Activated CD4-positive, alpha-beta T cell treated with anti-CD3 and anti-CD28 coated beads for 4 hours (primary cell): ENCODE measurements around the gene NDOR1.
"Not testable (repeated sequence)": the region's sequence is repeated elsewhere in the genome, so short reads cannot be mapped to it uniquely, and the experiment has no call there.

Experiments
- DNase-seq, 2 donors: peaks; one replicate each; pipeline ENCODE4 v3.0.0-alpha.2; 2020

NDOR1 gene

DNA sequence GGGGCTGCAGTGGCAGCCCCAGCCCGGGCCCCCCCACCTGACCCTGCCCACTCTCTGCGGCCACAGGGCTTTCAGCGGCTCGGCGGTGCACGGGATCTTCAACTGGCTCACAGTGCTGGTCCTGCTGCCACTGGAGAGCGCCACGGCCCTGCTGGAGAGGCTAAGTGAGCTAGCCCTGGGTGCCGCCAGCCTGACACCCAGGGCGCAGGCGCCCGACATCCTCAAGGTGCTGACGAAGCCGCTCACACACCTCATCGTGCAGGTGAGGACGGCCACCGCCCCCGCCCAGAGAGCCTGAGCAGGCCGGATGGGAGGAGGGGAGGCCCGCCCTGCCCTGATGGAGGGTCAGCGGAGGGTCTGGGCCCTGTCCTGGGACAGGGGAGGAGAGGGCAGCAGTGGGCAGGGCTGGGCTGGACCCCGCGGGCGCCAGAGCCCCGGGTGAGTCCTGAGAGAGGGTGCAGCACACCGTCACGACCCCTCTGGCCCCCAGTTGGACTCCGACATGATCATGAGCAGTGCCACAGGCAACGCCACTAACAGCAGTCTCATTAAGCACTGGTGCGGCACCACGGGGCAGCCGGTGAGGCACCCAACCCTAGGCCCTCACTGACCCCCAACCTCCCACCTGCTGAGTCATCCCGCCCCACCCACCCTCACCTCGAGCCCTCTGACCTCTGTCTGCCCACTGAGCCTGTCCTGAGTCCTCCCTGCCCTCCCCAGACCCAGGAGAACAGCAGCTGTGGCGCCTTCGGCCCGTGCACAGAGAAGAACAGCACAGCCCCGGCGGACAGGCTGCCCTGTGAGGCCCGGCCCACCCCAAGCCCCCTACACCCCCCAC lies 27.9 kb downstream of the NDOR1 start:
- no peak for DNase-seq

DNA sequence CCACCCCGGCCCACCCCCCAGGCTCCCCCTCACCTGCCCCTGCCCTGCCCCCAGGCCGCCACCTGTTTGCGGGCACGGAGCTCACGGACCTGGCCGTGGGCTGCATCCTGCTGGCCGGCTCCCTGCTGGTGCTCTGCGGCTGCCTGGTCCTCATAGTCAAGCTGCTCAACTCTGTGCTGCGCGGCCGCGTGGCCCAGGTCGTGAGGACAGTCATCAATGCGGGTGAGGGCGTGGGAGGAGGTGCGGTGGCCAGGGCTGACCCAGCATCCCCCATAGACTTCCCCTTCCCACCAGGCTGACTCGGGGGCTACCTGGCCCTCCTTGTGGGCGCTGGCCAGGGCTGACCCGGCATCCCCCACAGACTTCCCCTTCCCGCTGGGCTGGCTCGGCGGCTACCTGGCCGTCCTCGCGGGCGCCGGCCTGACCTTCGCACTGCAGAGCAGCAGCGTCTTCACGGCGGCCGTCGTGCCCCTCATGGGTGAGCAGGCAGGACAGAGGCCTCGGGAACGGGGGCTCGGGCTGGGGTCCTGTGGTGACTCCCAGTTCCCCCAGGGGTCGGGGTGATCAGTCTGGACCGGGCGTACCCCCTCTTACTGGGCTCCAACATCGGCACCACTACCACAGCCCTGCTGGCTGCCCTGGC lies 28.7 kb downstream of the NDOR1 start:
- no peak for DNase-seq

DNA sequence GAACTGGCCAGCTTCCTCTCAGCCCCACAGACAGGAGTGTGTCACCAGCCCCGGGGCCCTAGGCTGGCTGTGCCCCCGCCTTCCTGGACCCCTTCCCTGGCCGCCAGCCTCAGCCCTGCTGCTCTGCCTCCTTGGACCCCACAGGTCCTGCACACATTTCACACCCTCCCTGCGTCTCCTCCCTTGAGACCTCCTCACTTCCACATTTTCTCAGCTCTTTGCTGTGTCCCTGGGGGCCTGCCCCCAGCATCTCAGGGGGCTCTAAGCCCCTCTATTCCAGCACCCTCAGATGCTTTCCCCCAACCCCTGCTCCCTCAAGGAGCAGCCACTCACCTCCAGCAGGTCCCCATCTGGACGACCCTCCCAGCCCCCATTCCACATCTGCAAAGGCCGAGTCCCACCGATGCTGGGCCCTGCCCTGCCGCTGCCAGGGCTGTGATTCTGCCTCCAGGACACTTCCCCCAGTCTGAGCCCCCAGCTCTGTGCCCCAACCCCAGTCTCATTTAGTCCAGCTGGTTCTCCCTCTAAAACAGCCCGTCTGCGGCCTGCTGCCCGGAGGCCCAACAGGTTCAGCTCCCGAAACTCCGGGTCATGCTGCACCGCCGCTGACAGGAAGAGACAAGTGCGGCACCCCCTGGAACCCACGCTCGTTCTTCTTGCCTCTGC lies 29.4 kb downstream of the NDOR1 start:
- no peak for DNase-seq

DNA sequence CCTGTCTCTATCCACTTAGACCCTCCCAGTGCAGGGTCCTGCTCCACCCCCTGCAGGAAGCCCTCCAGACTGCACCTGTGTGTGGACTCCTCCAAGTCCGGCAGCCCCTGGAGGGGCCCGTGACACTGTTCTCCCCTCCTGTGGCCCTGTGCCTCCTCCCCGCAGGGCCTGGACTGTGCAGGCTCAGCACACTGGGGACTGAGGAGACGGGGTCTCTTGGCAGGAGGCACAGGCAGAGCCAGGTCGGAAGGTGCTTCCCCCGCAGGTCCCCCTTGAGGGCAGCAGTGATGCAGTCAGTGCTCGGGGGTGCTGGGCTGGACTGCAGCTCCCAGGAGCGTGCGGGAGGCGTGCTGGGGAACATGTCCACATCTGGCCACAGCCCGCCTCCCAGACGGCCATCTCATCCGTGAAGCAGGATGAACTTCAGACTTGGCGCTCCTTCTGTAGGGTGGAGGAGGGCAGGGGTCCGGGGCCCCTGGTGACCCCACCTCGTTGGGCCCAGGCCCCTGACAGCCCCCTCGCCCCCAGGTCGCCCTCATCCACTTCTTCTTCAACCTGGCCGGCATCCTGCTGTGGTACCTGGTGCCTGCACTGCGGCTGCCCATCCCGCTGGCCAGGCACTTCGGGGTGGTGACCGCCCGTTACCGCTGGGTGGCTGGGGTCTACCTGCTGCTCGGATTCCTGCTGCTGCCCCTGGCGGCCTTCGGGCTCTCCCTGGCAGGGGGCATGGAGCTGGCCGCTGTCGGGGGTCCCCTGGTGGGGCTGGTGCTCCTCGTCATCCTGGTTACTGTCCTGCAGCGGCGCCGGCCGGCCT lies 30.1 kb downstream of the NDOR1 start:
- DNase-seq = no peak

GRCh38 chr9:137236238-137236935 lies 30.9 kb downstream of the NDOR1 start:
- peak; percentile 91 to 93 for DNase-seq

- no peak for DNase-seq
These were observed 31.5 kb downstream of the NDOR1 start for GRCh38 chr9:137236936-137237421.

- no peak for DNase-seq
These were observed 32.5 kb downstream of the NDOR1 start for GRCh38 chr9:137237759-137238726.

- DNase-seq = not testable (repeated sequence)
These were observed 34.2 kb downstream of the NDOR1 start for GRCh38 chr9:137239541-137240200.

DNA sequence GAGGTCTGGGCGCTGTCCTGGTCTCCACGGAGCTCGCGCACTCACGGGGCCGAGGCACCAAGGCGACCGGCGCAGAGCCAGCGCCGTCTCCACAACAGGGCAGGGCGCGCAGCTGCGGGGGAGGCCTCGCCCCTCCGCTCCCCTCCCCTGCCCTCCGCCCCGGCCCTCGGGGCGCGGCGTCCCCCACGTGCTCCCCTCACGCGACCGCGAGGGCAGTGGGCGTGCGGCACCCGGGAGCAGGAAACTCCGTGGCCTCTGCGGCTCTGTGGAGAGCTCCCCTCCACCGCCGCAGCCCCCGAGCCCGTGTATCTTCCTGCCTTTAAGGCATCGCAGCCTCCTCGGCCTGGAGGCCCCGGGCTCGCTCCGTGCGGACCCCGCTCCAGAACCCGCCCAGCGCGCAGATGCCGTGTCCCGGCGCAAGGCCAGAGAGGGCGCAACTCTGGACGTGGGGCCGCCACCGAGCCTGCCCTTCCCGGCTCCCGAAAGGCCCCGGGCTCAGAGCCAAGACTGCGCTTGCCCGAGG lies 34.9 kb downstream of the NDOR1 start:
- DNase-seq = peak; percentile 62 to 74

DNA sequence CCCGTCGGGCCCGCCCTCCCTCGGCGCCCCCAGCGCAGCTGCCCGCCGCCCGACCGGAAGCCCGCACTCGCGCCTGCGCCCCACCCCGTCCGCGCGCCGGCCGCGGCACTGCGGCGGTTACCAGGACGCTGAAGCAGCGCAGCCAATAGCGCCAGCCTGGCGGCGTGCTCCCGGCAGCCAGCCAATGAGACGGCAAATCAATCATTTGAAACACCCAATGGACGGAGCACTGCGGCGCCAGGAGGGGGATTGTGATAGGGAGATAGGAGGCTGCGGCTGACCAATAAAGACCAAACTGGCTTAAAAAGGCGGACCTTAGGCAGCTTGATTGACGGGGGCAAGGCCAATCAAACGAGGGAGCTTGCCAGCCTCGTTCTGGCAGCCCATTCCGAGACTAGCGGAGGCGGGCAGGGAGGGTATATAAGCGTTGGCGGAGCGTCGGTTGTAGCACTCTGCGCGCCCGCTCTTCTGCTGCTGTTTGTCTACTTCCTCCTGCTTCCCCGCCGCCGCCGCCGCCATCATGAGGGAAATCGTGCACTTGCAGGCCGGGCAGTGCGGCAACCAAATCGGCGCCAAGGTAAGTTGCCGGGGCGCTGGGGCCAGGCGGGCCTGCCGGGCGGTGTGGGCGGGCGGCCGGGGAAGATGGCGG lies 35.5 kb downstream of the NDOR1 start, which contains the start of gene TUBB4B:
Gene TUBB4B (plus strand): TSS at position 447 of the 649 bp plus-strand sequence. CDS start 74 bp downstream, at position 521.
- DNase-seq = peak; percentile 97 to 98

DNA sequence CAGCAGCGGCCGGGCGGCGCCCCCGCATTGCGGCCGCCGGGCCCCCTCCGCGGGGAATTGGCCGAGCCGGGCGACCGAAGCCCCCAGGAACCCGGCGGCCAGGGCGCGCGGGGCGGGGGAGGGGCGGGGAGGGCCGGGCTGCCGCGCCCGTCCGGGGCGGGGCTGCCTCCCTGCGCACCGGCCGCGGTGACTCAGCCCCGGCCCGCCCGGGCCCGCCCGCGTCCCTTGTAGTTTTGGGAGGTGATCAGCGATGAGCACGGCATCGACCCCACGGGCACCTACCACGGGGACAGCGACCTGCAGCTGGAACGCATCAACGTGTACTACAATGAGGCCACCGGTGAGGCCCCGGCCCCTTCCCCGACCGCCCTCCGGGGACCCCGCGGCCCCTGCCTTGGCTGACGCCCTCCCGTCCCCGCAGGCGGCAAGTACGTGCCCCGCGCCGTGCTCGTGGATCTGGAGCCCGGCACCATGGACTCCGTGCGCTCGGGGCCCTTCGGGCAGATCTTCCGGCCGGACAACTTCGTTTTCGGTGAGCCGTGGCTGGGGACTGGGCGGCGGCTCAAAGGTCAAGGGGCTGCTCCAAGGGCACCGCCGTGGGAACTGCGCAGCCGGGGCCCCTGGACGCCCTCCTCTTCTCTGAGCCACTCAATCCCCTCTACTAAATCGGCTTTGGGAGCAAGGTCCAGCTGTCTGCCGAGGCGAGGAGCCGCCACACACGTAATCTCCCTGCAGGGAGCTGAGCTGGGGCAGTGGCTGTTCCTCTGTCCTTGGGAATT lies 36.2 kb downstream of the NDOR1 start:
- peak; percentile 74 to 79 for DNase-seq

GRCh38 chr9:137242269-137243203 lies 37.0 kb downstream of the NDOR1 start:
- no peak for DNase-seq

DNA sequence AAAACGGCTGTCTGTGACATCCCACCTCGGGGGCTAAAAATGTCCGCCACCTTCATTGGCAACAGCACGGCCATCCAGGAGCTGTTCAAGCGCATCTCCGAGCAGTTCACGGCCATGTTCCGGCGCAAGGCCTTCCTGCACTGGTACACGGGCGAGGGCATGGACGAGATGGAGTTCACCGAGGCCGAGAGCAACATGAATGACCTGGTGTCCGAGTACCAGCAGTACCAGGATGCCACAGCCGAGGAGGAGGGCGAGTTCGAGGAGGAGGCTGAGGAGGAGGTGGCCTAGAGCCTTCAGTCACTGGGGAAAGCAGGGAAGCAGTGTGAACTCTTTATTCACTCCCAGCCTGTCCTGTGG lies 37.7 kb downstream of the NDOR1 start:
- DNase-seq = not testable (repeated sequence)

DNA sequence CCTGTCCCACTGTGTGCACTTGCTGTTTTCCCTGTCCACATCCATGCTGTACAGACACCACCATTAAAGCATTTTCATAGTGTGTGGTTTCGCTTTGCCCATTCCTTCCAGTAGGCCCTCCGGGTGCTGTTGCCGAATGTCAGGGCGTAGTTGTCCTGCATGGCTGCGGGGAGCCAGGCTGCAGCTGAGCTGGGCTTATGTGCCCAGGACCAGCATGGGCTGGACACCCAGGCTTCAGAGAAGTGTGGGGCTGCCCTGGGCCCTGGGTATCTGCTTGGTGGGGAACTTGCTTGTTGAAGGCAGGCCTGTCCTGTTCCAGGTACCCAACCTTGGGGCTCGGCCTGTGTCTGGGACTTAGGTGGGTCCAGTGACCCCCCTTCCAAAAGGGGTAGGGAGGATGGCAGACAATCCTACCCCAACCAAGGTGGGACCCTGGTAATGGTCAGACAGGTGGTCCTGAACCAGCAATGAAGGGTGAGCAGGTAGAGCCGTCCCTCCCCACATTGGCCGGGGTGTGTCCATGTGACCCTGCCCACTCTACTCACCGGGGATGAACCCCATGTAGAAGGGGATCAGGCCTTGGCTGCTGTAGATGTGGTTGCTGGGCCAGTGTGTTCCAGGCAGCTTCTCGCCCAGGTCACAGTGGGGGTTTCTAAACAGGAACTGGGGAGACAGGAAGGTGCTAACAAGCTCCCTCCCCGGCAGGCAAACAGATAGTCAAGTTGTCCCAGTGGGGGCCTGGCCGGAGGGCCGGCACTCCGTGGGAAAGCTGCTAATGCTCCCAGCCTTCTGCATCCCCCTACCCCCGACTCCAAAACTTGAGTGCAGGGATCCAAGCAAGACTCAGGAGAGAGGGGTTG lies 38.4 kb downstream of the NDOR1 start:
- DNase-seq = no peak

DNA sequence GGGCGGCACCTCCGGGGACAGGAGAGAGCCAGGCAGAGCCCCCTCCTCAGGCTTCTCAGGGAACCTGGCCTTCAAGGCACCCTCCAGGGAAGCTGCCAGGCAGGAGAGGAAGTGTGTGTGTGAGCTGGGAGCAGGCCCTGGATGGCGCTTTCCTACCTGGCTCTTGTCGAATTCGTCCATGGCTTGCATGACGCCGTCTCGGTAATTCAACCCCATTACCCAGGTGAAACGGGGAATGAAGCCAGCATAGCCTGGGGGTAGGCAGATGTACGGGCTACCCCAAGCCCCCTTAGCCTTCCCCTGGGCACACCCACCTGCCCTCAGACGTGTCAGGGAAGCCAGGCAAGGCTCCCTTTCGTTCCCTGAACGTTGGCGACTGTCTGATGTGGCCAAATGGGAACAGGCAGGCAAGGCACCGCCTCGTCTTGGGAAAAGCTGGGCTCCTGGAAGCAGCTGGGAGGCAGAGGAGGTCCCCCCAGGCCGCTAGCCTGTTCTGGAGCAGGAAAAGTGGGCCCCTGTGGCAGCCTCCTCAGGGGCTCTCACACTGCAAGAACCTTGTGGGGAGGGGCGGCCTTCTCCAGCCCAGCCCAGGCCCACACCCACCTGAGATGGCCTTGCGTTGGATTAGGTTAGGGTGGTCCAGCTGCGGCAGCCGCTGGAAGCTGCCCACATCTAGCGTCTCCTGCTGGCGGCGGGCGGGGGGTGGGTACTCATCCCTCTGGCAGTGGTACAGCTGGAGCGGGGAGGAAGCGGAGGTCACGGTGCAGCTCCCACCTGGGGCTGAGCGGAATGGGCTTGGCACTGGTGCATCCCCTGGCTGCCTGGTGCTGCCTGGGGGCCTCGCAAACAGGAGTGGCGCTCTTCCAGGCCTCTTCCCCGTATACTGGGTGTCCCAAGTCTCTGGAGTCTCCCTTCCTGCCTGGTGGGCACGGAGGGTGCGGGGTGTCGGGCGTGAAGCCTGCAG lies 39.3 kb downstream of the NDOR1 start:
- DNase-seq = no peak
